ENCODE data around the gene ANKRD33B.

ANKRD33B gene

DNA sequence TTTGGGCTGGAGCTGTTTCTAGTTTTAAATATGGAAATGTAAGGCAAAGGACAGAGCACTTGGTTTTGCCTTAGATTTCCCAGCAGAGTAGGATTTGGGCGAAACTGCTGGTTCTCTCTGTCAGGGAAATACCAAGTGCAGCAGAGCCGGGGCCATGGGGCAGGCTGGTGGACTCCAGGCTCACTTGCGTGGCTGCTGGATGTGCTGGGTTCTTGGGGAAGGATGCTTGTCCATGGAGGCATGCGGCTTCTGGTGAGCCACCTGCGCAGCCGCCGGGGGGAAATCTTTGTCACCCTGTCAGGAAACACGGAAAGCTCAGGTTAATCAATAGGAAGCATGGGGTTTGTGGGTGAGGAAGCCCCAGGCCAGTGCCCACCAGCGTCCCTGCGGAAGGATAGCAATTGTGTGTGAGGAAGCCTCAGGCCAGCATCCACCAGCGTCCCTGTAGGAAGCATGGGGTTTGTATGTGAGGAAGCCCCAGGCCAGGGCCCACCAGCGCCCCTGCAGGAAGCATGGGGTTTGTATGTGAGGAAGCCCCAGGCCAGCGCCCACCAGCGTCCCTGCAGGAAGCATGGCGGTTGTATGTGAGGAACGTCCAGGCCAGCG lies 117.1 kb downstream of the ANKRD33B start:
- DNase-seq = no peak

DNA sequence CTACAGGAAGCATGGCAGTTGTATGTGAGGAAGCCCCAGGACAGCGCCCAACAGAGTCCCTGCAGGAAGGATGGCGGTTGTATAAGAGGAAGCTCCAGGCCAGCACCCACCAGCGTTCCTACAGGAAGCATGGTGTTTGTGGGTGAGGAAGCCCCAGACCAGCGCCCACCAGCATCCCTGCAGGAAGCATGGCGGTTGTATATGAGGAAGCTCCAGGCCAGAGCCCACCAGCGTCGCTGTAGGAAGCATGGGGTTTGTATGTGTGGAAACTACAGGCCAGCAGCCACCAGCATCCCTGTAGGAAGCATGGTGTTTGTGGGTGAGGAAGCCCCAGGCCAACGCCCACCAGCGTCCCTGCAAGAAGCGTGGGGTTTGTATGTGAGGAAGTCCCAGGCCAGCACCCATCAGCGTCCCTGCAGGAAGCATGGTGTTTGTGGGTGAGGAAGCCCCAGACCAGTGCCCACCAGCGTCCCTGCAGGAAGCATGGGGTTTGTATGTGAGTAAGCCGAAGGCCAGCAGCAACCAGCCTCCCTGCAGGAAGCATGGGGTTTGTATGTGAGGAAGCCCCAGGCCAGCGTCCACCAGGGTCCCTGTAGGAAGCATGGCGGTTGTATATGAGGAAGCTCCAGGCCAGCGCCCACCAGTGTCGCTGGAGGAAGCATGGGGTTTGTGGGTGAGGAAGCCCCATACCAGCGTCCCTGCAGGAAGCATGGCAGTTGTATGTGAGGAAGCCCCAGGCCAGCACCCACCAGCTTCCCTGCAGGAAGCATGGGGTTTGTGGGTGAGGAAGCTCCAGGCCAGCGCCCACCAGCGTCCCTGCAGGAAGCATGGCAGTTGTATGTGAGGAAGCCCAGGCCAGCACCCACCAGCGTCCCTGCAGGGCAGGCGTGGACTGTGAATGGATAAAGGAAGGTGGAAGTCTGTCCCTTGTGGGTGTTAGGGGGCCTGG lies 118.1 kb downstream of the ANKRD33B start:
- no peak for DNase-seq

DNA sequence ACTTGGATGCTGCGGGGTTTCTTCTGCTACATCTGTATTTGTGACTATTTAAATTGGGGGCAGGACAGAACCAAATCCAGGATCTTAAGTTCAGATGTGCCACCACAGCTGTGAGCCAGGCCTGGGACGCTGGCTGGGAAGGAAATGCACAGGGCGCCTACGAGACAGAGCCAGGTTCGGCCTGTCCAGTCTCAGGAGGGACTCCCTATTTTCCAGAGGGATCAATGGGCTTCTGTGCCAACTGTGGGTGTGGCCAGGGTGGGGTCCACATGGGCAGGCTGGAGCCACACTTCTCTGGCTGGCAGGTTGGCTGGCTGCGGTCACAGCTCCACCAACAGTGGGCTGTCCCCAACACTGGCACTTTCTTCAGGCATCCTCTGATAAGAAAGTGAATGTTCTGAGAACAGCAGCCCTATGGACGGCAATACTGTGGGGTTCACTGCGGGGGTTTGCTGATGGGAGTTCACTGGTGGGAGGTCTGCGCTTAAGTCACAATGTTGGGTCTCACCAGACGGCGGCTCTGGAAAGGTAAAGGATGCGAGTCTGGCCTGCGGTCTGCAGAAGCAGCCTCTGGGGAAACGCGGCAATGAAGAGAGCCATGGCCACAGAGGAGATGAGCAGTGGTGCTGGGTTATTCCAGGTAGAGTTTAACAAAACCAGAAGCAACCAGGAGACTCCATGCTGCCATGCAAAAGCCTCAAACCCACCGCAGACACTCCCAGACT lies 119.1 kb downstream of the ANKRD33B start:
- no peak for DNase-seq

DNA sequence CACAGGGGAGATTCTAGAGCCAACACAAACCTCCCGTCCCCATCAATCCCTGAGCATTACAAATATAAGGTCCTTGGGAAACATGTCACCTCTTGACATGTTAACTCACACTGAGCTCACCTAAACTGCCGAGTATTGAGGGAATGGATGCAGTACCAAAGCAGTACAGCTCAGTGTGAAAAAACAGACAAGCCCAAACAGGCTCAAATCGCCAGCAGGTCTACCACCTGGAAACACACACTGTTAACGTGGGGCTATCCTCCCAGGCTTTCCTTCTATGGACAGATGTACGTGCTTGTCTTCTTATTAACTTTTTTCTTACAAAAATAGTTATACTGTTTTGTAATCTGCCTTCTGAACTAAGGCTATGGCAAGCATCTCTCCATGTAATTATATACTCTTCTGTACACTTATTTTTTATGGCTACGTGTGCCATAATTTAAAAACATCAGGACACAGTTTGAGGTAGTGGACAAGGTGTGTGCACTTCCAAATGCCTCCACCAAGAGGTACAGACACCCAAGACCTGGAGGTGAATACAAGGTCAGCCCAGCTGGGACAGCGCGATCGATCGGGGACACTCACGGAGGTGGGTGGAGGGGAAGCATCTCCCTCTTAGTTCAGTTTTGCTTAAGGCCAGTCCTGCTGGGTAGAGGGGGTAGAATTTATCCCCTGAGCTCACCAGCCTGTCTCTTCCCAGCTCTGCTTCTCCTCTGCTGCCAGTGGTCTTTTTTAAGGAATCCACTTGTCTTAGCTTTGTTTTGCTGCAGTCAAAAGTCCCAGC lies 120.6 kb downstream of the ANKRD33B start:
- no peak for DNase-seq

DNA sequence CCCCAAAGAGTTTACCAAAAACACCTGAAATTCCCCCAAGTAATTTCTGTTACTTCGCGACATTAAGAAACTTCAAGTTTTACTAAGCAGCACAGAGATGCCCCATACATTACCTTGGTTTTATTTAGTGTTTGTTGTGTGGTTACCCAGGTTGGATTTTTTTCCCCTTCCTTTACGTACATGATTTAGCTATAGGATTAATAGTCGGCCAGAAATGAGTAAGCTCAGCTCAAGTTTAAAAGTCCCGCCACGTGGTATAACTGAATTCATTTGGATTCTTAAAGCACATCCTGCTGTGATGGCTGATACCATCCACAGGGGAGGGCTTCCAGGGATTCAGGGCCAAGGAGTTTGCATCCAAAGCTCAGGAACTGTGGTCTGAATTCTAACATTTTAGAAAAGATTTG lies 121.2 kb downstream of the ANKRD33B start:
- DNase-seq = no peak

DNA sequence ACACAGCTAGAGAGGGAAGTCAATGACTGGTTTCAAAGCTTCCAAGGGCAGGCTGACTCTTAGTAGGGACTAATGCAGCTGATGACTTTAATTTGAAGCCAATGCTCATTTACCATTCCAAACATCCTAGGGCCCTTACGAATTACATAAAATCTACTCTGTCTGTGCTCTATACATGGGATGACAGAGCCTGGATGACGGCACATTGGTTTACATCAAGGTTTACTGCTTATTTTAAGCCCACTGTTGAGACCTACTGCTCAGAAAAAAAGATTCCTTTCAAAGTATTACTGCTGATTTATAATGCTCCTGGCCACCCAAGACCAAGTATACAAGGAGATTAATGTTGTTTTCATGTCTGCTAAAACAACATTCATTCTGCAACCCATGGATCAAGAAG lies 123.0 kb downstream of the ANKRD33B start:
- no peak for DNase-seq

DNA sequence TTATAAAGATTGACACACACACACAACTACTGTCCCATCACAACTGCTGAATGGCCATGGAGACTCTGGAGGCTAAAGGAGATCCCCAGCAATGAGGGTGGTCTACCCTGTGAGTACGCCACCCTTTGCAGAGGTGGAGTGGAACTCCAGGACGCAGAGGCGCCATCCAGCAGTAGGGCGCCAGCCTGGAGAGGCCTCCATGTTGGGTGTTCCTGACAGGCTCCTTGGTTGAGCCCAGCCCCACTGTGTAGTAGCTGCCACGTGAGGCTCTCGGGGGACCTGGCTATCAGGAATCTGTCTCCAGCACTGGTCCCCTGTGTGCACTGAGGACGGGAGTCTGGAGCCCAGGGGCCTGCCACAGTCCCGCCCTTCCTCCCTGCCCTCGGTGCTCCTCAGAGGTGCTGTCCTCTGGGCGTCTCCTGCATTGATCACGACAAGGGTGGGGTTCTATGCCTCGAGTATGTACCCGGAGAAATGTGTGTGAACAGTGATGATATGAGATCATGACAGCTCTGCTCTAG lies 124.8 kb downstream of the ANKRD33B start:
- no peak for DNase-seq

DNA sequence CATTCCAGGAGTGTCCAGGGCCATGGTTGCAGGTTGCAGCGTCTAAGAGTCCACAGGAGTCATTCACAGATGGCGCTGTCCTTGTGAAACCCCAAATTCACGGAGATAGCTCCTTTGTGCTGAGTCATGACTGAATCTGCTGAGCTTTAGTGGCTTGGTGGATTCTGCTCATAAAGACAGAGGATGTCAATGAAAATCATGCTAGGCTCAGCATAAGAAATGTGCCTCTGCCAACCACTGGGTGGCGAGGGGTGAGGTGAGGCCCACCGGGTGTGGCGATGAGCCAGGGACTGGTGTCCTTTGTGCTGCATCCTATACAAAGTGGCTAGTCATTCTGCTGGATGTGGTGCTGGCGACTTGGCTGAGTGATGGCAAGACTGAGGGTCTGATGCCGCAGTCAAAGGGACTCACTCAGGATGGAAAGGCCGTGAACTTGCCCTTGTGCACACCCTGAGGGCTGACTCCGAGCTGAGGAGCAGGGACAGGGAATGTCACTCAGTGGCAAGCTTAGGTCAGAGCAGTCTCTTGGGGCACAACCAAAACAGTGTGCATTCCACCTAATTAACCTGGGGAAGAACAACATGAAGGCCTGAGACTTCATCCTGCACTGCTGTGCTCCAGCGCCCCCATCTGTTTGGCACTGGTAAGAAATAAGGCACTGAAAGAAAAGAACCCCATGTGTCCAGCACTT lies 125.7 kb downstream of the ANKRD33B start:
- DNase-seq = no peak

DNA sequence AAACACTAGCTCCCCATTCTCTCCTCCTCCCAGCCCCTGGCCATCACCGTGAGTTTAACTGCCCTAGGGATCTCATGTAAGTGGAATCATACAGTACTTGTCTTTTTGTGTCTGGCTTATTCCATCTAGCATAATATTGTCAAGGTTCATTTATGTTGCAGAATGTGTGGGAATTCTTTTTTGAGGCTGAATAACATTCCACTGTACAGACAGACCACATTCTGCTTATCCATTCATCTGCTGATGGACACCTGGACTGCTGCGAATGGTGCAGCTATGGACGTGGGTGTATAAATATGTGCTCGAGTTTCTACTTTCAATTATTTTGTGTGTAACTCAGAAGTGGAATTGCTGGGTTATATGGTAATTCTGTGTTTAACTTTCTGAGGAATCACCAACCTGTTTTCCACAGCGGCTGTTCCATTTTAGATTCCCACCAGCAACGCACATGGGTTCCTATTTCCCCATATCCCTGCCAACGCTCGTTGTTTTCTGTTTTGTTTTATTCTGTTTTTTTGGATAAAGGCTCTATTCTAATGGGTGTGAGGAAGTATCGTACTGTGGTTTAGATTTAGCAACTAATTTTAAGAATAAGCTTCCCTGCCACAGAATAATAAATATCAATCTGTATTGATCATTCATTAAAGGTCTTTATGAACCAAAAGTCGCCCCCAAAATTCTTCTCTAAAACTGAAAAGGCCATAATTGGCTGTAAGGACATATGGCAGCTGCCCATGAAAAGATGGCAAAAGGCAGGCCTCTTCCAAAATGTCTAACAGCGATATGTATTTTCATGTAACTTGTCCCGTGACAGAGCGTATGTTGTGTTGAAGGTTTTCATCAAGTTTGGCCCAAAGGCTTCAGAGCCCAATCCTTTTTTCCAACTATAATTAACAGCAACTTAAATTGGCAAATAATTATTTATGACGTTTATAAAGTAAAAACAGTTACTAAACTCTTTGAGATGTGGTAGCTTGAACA lies 126.9 kb downstream of the ANKRD33B start:
- DNase-seq = no peak

DNA sequence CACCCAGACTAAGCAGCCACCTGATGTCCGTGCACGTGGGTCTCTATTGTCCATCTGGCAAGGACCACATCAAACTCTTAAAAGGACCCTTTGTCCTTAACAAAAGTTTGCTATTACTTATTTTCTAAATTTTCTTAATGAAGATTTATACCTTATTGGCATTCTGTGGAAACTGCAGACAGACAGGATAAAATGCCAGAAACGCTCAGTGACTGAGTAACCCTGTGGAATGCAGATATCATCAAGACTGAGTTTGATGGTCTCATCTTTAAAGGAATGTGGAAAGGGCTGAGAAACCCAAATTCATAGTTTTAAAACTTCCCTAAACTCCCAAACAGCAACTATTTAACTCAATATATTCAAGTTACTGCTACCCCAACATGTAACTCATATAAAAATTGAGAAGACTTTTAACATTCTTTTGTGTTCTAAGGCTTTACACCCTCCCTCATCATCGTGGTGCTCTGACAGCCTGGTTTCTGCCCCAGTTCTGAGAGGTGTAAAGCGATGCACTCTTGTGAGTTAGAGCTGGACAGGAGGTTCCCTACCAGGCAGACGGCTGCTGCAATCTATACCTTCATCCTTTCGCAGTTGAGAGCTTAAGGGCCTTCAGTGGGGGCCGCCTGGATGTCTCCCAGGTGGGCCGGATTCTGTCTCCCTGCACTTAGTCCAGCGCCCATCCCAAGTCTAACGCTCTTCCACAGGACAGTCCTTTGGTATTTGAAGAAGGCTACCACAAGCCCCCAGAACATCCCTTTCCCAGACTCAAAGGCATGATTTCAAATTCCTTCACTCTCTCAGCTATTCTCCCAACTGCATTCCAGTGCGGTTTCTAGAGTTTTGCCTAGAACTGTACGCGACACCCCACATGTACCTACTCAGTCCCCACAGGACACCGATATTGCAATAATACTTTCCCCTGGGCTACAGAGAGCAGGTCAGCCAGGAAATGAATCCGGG lies 128.2 kb downstream of the ANKRD33B start:
- DNase-seq = no peak

DNA sequence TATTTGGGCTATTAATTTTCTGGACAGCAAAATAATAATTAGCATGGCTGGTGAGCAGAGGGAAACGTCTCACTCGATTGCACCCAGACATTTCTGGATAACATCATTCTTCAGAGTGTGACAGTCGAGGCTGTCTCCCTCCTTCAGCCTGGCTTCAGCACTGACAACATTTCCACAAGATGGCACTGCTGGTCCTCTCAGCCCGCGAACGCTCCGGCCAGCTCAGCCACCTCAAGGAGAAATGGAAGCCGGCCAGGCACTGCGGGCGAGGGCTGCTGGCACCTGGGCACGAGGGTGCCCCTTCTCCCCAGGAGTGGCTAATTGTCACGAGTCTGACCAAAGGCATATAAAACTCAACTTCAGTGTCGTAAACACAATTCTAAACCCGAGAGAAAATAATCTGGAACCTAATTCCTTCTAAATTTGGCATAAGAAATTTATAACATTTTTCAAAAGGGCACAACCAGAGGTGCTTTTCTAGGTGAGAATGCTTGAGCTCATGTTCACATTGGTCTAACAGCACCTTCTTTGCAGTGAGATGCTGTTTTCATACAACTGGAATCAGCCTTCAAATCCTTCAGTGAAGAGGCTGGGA lies 131.3 kb downstream of the ANKRD33B start:
- DNase-seq = peak in 1 of 2 donors; percentile 54

DNA sequence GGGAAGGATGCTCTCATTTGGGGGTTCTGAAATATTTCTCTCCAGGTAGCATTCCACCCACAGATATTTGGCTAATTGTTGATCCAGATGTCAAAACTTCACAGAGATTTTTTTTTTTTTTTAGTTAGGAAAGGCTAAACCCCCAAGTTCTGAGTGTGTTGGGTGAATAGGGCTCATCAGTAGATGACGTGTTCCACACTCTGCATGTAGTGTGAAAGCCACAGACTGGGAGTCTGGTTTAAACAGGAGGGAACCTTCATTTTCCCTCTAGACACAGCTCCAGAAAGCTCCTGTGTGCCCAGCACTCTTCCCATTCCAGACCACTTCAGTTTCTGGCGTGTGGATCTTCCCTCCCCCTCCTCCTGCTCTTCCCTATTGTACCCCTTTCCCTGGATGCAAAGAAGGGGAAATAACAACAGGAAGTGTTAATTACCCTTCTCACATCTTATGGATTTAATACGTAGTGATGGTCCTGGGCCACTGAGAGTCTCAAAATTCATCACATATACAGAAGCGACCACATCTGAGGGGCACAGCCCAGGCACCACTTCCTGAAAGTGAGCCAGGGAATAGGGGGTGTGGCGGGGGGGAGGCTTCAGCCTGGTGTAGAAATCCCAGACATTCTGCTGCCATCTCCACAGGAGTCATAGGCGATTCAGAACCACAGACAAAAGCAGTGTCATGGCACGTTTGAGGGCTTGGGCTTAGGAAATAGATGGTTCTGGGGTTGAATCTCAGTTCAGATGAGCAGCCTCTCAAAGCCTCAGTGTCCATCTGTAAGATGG lies 132.1 kb downstream of the ANKRD33B start:
- no peak for DNase-seq

DNA sequence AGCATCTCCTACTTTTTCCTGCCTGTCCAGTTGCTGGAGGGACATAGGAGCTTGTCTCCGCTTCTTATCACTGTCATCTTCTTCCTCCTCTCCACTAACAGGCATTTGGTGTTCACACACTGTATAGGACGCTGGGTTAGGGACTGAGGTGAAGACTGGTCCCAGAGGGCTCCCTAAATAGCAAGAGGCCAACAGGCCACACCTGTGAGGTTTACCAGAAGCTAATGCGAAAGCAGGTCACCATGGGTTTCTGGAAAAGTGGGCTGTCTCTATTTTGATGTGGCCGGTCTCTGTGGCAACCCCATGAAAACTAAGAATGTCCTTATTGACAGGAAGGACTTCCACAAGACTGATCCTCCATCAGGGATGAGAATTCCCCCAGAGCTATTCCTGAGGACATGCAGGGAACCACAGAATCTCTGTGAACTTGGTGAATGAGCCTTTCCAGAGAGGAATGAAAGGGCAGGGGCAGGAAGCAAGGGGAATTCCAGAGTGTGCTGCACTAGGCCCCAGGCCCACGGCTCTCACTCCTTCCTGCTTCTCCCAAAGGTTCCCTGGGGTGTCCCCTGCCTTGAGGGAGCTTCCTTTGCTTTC lies 135.5 kb downstream of the ANKRD33B start:
- DNase-seq = no peak

DNA sequence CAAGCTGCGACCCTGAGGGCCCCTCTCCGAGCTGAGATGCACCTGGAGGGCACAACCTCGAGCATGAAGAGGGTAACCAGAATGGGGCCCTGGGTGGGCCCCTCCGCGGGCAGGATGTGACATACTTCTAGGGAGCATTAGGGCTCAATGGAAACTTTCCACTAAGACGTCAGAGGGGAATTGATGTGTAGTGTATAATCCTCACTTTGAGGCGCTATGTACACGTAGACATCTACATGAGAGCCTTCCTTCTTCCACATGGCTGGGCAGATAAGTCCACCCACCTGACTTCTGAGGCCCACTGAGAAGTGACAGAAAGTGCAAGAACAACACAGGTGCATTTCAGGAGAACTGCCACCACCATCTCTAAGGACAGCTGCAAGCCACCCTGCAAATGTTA lies 136.1 kb downstream of the ANKRD33B start:
- peak in 1 of 2 donors; percentile 45 for DNase-seq

DNA sequence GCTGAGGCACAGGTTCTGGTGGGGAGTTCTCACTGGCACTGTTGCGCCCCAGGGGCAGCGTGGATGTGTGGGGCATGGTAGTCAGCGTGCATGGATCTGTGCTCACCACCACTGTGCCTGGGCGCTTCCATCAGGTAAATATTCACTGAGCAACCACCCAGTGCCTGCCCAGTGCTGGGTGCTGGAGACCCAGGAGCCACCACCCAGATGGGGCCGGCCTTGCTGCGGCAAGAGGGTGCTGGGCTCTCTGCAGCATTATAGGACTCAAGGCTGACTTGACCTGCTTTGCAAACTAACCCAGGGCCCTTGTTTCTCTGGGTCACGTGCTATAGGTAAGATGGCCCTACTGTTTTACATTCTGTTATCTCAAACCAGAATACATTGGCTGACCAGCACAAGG lies 136.6 kb downstream of the ANKRD33B start:
- DNase-seq = no peak

DNA sequence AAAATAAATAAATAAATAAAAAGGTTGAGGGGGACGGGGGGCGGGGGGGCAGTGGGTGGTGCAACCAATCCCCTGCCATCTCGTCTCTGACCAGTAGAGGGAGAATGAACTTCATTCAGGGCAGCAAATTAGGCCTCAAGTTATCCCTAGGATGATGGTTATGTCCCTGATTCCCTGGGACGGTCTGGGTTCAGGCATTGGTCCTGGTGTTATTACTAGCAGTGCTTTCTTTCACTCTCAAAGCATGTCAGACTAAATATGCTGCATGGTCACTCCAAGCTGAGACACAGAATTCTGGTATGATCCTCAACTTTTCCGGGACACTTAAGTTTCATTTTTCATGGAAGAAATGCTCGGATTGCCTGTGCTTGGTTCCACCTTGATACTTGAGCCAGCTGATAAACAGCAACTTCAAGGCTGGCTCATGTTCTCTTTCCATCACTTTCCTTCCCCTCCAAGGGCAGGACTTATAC lies 137.7 kb downstream of the ANKRD33B start:
- peak in 1 of 2 donors; percentile 31 for DNase-seq

DNA sequence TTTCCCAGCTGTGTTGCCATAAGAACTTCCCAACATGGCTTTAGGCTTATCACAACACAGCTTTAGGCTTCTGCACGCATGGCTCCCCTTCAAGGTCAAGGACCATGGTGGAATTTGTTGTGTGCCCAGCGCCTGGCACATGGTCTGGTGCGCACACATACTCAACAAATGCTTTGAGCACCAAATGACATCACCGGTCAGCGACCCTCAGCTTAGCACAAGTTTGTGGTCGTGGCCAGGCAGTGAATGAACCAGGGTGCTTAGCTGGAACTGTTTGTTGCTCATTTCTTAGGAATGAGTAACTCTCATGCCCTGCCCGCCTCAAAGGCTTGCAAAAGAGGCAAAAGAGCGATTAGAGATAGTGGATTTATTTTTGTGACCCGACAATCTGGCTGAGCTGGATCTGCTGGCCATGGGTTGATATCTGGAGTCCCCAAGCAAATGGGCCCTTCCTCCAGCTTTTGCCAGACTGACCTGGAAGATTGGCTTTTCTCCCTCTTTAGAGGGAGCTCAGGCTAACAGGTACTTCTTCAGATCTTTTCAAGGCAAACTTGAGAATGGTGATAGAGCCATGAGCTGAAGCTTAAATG lies 138.3 kb downstream of the ANKRD33B start:
- no peak for DNase-seq
